Tibial artery (tissue), 4 donors: ENCODE results near the gene CDK6.
"Not testable (repeated sequence)": the region's sequence is repeated elsewhere in the genome, so short reads cannot be mapped to it uniquely, and the experiment has no call there.

Source experiments
- DNase-seq, 2 donors: peaks; one replicate each; pipeline ENCODE4 v3.0.0-alpha.2; 2019
- H3K27ac ChIP-seq, 2 donors: fragments of 200-600 bp; sonication (generic) in 1 of 2; 1 replicate in 1 of 2; 2 replicates in 1 of 2; pipeline ENCODE4 v1.5.1; 2018 to 2019; ENCODE audit warnings: mild to moderate bottlenecking in 1 of 2
- H3K27me3 ChIP-seq, 2 donors: fragments of 200-600 bp; sonication (generic) in 1 of 2; one replicate each; pipeline versions ENCODE4 v1.5.1 to v1.6.0; 2016 to 2019
- H3K36me3 ChIP-seq, 3 donors: fragments of 200-600 bp; sonication (generic) in 2 of 3; one replicate each; pipeline ENCODE4 v1.5.1; 2016 to 2019; ENCODE audit warnings: mild to moderate bottlenecking in 2 of 3
- H3K4me1 ChIP-seq, 4 donors: fragments of 200-600 bp; sonication (generic) in 2 of 4; 1 replicate in 3 of 4; 2 replicates in 1 of 4; pipeline ENCODE4 v1.5.1; 2016 to 2019
- H3K4me3 ChIP-seq, 2 donors: fragments of 200-600 bp; sonication (generic) in 1 of 2; 1 replicate in 1 of 2; 2 replicates in 1 of 2; pipeline ENCODE4 v1.5.1; 2018 to 2019; ENCODE audit warnings: mild to moderate bottlenecking in 2 of 2
- H3K9me3 ChIP-seq, 3 donors: fragments of 200-600 bp; sonication (generic) in 1 of 3; one replicate each; pipeline ENCODE4 v1.5.1; 2016 to 2019
- intact Hi-C: fragments of 100-400 bp; cut with DNase I; formaldehyde crosslinking; loops from one replicate; pipeline ENCODE4 v1.15.0; 2023; ENCODE audit warnings: low total_unique reads
- TF ChIP-seq, protein P1 (sequence below), 2 experiments: fragments of 200-600 bp in 1 of 2; fragments of 450-650 bp in 1 of 2; IDR thresholded peaks; one replicate each; pipeline ENCODE4 v1.5.1; 2017 to 2019; ENCODE audit warnings: antibody characterized with exemption in 2 of 2, mild to moderate bottlenecking in 1 of 2, moderate library complexity in 1 of 2

CDK6 gene

DNA sequence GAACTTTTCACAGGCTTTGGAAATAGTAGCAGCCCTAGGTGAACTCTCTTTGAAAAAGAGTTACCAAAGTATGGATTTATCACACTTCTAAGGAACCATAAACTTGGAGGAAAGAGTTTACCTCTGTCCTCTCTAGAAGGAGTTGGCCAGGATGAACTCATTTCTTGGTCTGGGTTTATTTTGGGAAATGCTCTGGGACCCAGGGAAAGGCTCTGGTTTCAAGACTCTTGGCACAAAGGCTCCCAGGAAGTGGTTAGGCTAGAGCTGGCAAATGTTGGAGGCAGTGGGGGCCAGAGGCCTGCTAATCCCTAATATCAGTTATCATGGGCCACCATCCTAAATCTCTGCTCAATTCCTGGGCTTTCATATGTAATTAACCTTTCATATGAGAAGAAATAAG is 36.3 kb upstream of the CDK6 start:
- intact Hi-C loops, result no loop called here
- DNase-seq, result no peak
- TF ChIP-seq, protein P1, sequence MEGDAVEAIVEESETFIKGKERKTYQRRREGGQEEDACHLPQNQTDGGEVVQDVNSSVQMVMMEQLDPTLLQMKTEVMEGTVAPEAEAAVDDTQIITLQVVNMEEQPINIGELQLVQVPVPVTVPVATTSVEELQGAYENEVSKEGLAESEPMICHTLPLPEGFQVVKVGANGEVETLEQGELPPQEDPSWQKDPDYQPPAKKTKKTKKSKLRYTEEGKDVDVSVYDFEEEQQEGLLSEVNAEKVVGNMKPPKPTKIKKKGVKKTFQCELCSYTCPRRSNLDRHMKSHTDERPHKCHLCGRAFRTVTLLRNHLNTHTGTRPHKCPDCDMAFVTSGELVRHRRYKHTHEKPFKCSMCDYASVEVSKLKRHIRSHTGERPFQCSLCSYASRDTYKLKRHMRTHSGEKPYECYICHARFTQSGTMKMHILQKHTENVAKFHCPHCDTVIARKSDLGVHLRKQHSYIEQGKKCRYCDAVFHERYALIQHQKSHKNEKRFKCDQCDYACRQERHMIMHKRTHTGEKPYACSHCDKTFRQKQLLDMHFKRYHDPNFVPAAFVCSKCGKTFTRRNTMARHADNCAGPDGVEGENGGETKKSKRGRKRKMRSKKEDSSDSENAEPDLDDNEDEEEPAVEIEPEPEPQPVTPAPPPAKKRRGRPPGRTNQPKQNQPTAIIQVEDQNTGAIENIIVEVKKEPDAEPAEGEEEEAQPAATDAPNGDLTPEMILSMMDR (IDR thresholded peaks at IDR 0.05), result no peak
- H3K27ac ChIP-seq, result no peak overlapping the region
- H3K27me3 ChIP-seq, result no peaks in the 10 kb centered on the region
- peaks cover 0 to 9% (median 0%) of the 10 kb centered on the region in 3 donors for H3K9me3 ChIP-seq
- H3K4me1 ChIP-seq, result peaks cover 0 to 7% (median 4%) of the 10 kb centered on the region in 4 donors
- H3K4me3 ChIP-seq, result no peak overlapping the region
- H3K36me3 ChIP-seq, result no peaks in the 10 kb centered on the region

DNA sequence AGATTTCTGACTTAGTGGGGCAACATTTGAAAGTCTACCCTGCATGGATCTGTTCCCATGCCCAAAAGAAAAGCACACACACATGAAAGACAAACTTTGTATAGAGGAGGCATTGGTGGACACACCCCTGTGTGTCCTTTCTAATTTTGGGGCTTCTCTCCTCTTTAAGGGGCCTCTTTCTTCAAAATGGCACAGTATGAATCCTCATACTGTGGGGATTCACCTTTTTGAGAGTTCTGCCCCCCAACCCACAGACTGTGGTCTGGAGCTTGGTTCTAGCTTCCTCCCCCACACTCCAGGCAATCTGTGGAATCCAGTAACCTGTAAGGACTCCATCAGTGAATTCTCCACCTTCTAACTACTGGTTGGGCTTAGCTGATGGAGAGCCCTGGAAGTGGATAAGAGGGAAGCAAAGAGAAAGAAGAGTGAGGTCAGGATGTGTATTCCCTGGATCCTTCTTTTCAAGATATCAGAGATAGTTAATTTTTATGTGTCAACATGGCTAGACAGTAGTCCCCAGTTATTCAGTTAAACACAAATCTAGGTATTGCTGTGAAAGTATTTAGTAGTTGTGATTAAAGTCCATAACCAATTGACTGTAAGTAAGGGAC is 32.4 kb upstream of the CDK6 start:
- DNase-seq, result no peak
- Histone ChIP-seq H3K36me3 (no peaks in the 10 kb centered on the region), H3K4me1 (peaks cover 0 to 7% (median 4%) of the 10 kb centered on the region in 4 donors), H3K9me3 (peaks cover 0 to 9% (median 0%) of the 10 kb centered on the region in 3 donors), H3K27ac (no peak overlapping the region), H3K4me3 (no peak overlapping the region), H3K27me3 (no peaks in the 10 kb centered on the region)
- TF ChIP-seq, protein P1 (IDR thresholded peaks at IDR 0.05), result no peak
- intact Hi-C loops, result no loop called here

DNA sequence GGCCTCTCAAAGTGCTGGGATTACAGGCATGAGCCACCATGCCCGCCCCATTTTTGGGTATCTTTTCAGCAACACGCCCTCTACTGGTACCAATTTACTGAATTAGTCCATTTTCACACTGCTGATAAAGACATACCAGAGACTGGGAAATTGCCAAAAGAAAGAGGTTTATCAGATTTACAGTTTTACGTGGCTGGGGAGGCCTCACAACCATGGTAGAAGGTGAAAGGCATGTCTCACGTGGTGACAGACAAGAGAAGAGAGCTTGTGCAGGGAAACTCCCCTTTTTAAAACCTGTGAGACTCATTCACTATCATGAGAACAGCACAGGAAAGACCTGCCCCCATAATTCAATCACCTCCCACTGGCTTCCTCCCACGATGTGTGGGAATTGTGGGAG is 27.8 kb upstream of the CDK6 start:
- H3K4me3 ChIP-seq, H3K9me3 ChIP-seq, DNase-seq, H3K36me3 ChIP-seq, intact Hi-C loops, H3K27ac ChIP-seq, H3K27me3 ChIP-seq, H3K4me1 ChIP-seq: not testable (repeated sequence)

DNA sequence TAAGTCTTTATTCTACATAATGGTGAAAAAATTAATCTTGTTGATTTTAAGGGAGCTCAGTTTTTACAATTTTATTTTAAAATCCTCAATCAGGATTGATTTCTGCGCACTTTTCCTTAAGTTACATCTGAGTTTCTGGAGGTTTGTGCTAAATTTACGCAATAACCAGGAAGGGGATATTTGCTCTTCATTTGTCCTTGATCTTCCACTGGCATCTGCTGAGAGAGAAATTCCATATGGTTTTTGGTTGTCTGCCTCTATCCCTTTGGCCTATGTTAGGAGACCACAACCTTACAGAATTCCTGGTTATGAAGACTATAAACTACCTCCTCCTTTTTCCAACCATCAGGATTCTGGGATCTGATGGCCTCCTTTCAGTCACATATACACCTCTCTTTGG is 20.1 kb upstream of the CDK6 start:
- intact Hi-C loops, result no loop called here
- Histone ChIP-seq H3K9me3 (no peaks in the 10 kb centered on the region), H3K4me1 (peaks cover 0 to 4% (median 0%) of the 10 kb centered on the region in 4 donors), H3K27ac (no peak overlapping the region), H3K4me3 (no peak overlapping the region), H3K36me3 (no peaks in the 10 kb centered on the region), H3K27me3 (no peaks in the 10 kb centered on the region)
- DNase-seq, result no peak
- TF ChIP-seq, protein P1 (IDR thresholded peaks at IDR 0.05), result no peak

DNA sequence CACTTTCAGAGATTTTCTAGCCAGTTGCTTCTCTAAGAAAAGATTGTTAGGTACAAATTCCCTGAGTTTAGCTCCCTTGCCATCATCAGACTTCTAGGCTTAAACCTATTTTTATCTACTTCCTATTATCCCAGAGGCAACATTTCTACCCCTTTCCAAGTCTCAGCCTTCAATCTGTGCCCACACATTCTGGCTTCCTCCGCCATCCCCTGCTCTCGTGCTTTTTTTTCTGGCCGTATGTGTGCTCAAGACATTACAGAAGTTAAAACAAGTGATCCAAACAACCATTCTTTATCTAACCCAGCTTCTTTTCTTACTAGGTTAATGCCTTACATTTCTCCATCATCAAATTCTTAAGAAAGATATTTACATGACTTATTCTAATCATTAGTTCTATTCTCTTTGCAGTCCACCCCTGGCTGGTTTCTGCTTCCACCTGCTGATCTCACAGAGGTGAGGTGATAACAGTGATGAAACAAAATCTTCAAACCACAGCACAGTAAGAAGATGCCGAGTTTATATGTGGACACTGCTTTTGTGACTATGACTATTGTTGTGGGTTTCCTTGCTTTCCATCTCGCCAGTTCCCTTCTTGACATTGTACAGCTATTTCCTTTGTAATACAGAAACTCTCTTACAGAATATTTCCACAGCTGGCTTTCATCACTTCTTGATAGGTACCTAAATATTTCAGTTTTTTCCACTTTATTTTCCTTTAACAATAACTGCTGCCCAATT is 18.3 kb upstream of the CDK6 start:
- no peak overlapping the region for H3K27ac ChIP-seq
- intact Hi-C loops, result no loop called here
- H3K4me1 ChIP-seq, result peaks cover 0 to 4% (median 0%) of the 10 kb centered on the region in 4 donors
- H3K27me3 ChIP-seq, result no peaks in the 10 kb centered on the region
- H3K4me3 ChIP-seq, result no peak overlapping the region
- no peaks in the 10 kb centered on the region for H3K36me3 ChIP-seq
- TF ChIP-seq, protein P1 (IDR thresholded peaks at IDR 0.05), result no peak
- no peaks in the 10 kb centered on the region for H3K9me3 ChIP-seq
- no peak for DNase-seq

DNA sequence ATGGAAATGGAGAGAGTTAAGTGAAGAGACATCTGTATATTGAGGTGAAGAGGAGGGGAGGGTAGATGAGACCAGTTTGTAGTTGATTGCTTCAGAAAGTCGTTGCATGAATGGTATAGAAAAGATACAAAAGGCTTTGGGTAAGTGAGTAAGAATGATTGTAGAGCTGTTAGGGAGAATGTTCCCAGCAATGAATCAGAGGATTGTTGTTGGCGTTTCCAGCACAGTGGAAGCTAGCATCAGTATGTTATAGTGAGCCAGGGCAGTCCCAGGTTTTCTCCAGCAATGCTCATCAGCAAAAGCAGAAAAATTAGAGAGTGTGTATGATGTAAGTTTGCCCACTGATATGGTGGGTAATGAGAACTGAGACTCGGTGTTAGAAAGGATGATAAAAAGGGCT is 15.4 kb upstream of the CDK6 start:
- no peak overlapping the region for H3K27ac ChIP-seq

More for the DNA sequence above, 15.4 kb upstream of the CDK6 start:
- H3K36me3 ChIP-seq, result no peaks in the 10 kb centered on the region
- H3K9me3 ChIP-seq, result no peaks in the 10 kb centered on the region
- no peak overlapping the region for H3K4me3 ChIP-seq
- intact Hi-C loops, result no loop called here
- DNase-seq, result no peak
- TF ChIP-seq, protein P1 (IDR thresholded peaks at IDR 0.05), result no peak
- H3K27me3 ChIP-seq, result no peaks in the 10 kb centered on the region
- H3K4me1 ChIP-seq, result peaks cover 0 to 4% (median 0%) of the 10 kb centered on the region in 4 donors
